B cell (primary cell): ENCODE data around the gene HDAC10. TPM values are rescaled to one million over a fixed set of nuclear protein-coding genes. Genes with fewer than 3 reads are reported as not detected.

Experiments used
- ATAC-seq: fragments of 200-7000 bp; cut with Tn5 transposase; one replicate; pipeline ENCODE4 v1.10.0; 2021; ENCODE audit warnings: low read depth, mild to moderate bottlenecking, moderate number of reproducible peaks, moderate library complexity
- CTCF ChIA-PET: fragments of 350-600 bp; sonication (Branson Sonifier 250); formaldehyde crosslinking; loops from one replicate; lab custom pipeline; 2021; ENCODE audit warnings: antibody characterized with exemption, inconsistent platforms; lab: Charles Lee
- POLR2A ChIA-PET: fragments of 350-600 bp; sonication (Branson Sonifier 250); formaldehyde crosslinking; loops from one replicate; lab custom pipeline; 2021; ENCODE audit warnings: antibody characterized with exemption; lab: Charles Lee
- DNase-seq: peaks from one replicate; pipeline ENCODE4 v3.0.0; 2013
- H2AFZ ChIP-seq: 2 replicates; pipeline ENCODE4 v1.6.1; 2012; ENCODE audit warnings: mild to moderate bottlenecking, low read depth, low read length; ENCODE audit not compliant: insufficient read depth, poor library complexity, severe bottlenecking
- H3K27ac ChIP-seq, 2 donors: 1 replicate in 1 of 2; 2 replicates in 1 of 2; pipeline ENCODE4 v1.5.1; 2012 to 2013; ENCODE audit warnings: low read length in 2 of 2, mild to moderate bottlenecking in 2 of 2, moderate library complexity in 1 of 2
- H3K27me3 ChIP-seq, 4 experiments: fragments of 200-600 bp in 1 of 4; sonication (generic) in 1 of 4; replicated peaks in 1 of 4; 1 replicate in 2 of 4; 2 replicates in 2 of 4; pipeline versions ENCODE4 v1.6.1 to v1.7.0; 2013 to 2016; ENCODE audit warnings: low read length in 3 of 4, mild to moderate bottlenecking in 2 of 4, mixed read lengths in 1 of 4, moderate library complexity in 1 of 4; ENCODE audit not compliant: insufficient read depth in 4 of 4, control insufficient read depth in 3 of 4; ENCODE audit errors: control extremely low read depth in 1 of 4
- H3K36me3 ChIP-seq, 2 experiments: replicated peaks in 1 of 2; 1 replicate in 1 of 2; 2 replicates in 1 of 2; pipeline versions ENCODE4 v1.6.1 to v1.7.1; 2013; ENCODE audit warnings: low read length in 1 of 2; ENCODE audit not compliant: insufficient read depth in 2 of 2, control insufficient read depth in 1 of 2; ENCODE audit errors: control extremely low read depth in 1 of 2, extremely low read depth in 1 of 2
- H3K4me1 ChIP-seq, 2 donors: fragments of 200-600 bp in 1 of 2; sonication (generic) in 1 of 2; 1 replicate in 1 of 2; 2 replicates in 1 of 2; pipeline versions ENCODE4 v1.5.1 to v1.6.1; 2013 to 2017; ENCODE audit warnings: low read length in 2 of 2; ENCODE audit not compliant: control insufficient read depth in 2 of 2, insufficient read depth in 2 of 2
- H3K4me2 ChIP-seq: replicated peaks from 2 replicates; pipeline ENCODE3; 2012; ENCODE audit warnings: mild to moderate bottlenecking, low read depth, low read length; ENCODE audit not compliant: poor library complexity, severe bottlenecking
- H3K4me3 ChIP-seq, 5 experiments: fragments of 200-600 bp in 1 of 5; sonication (generic) in 1 of 5; 1 replicate in 3 of 5; 2 replicates in 2 of 5; pipeline versions ENCODE4 v1.5.1 to v1.7.0; 2011 to 2016; ENCODE audit warnings: low read length in 4 of 5, mild to moderate bottlenecking in 4 of 5, low read depth in 2 of 5, control low read depth in 1 of 5, moderate library complexity in 1 of 5; ENCODE audit not compliant: insufficient read depth in 1 of 5; ENCODE audit errors: control extremely low read depth in 1 of 5, extremely low read depth in 1 of 5
- H3K79me2 ChIP-seq: fragments of 200-600 bp; sonication (generic); one replicate; pipeline ENCODE4 v1.6.0; 2016; ENCODE audit warnings: low read length; ENCODE audit not compliant: control insufficient read depth, insufficient read depth
- H3K9ac ChIP-seq: fragments of 200-600 bp; sonication (generic); 2 replicates; pipeline ENCODE4 v1.6.1; 2017; ENCODE audit warnings: mild to moderate bottlenecking, low read length, moderate library complexity
- H3K9me3 ChIP-seq, 3 donors: one replicate each; pipeline versions ENCODE4 v1.6.1 to v1.7.1; 2013; ENCODE audit warnings: low read length in 2 of 3; ENCODE audit not compliant: control insufficient read depth in 2 of 3, insufficient read depth in 1 of 3; ENCODE audit errors: control extremely low read depth in 1 of 3
- H4K20me1 ChIP-seq: 2 replicates; pipeline ENCODE4 v1.6.0; 2012; ENCODE audit warnings: mild to moderate bottlenecking, low read length; ENCODE audit not compliant: insufficient read depth, control insufficient read depth, poor library complexity, severe bottlenecking
- H3K27ac Mint-ChIP-seq: one replicate; pipeline ENCODE4 v1.8.0; 2021; ENCODE audit warnings: mixed read lengths
- H3K27me3 Mint-ChIP-seq: one replicate; pipeline ENCODE4 v1.8.0; 2021; ENCODE audit warnings: mixed read lengths
- H3K4me1 Mint-ChIP-seq: one replicate; pipeline ENCODE4 v1.8.0; 2021; ENCODE audit warnings: mixed read lengths
- H3K4me3 Mint-ChIP-seq: one replicate; pipeline ENCODE4 v1.8.0; 2021; ENCODE audit warnings: mixed read lengths
- H3K9me3 Mint-ChIP-seq: one replicate; pipeline ENCODE4 v1.8.0; 2022; ENCODE audit warnings: mixed read lengths; ENCODE audit not compliant: insufficient read depth
- CTCF ChIP-seq: fragments of 200-600 bp; IDR thresholded peaks from one replicate; pipeline ENCODE4 v1.8.0; 2022; ENCODE audit warnings: antibody characterized with exemption, mild to moderate bottlenecking
- EZH2 ChIP-seq: IDR thresholded peaks from 2 replicates; pipeline ENCODE4 v1.6.1; 2012; ENCODE audit warnings: borderline replicate concordance, low read depth, mild to moderate bottlenecking, moderate library complexity, low read length; ENCODE audit not compliant: insufficient read depth, poor library complexity, severe bottlenecking
- WGBS: methylation state at CpG from one replicate; pipeline ENCODE4 v1.1.5; 2013; ENCODE audit warnings: missing lambda C conversion rate; ENCODE audit not compliant: insufficient coverage; 5-methylcytosine and 5-hydroxymethylcytosine counted together
- intact Hi-C: fragments of 100-400 bp; cut with micrococcal nuclease; formaldehyde crosslinking; loops from one replicate; pipeline ENCODE4 v1.10.0; 2022
- polyA plus RNA-seq: library from polyadenylated mRNA; depleted of rRNA; stranded (reverse); fragments of >200 nt; gene quantifications from 2 replicates; pipeline ENCODE4 v1.2.3, GENCODE V29; 2012
- total RNA-seq, 2 donors: library from RNA; stranded (reverse); fragments of 120-200 nt in 1 of 2; gene quantifications; 1 replicate in 1 of 2; 2 replicates in 1 of 2; pipeline versions ENCODE4 v1.2.3 to v1.2.4, GENCODE V29; 2013 to 2022

Gene HDAC10
- total and polyA plus RNA-seq, 2 donors (not counting 1 experiment from before 2014, with no cell fraction given) = 136 to 187 TPM

- intact Hi-C loops = no loop called here
- H3K4me3 Mint-ChIP-seq = peak overlapping the region; percentile 37
- no peak overlapping the region for H2AFZ ChIP-seq
- ATAC-seq (no peak), DNase-seq (no peak)
- H3K27me3 ChIP-seq = peaks cover 0 to 30% (median 8%) of the 10 kb centered on the region in 4 experiments
- no peaks in the 10 kb centered on the region for H3K9me3 ChIP-seq
- H4K20me1 ChIP-seq = no peaks in the 10 kb centered on the region
- no peaks in the 10 kb centered on the region for H3K79me2 ChIP-seq
- CTCF ChIA-PET = no interaction called here
- TF ChIP-seq EZH2 = no peak
- no peak for TF ChIP-seq CTCF
- H3K27ac Mint-ChIP-seq = no peak overlapping the region
- POLR2A ChIA-PET = no interaction called here
- WGBS = 96% methylated on average over 18 of the region's 24 CpGs
- H3K9me3 Mint-ChIP-seq = no peaks in the 10 kb centered on the region
- peaks cover 10% of the 10 kb centered on the region for H3K27me3 Mint-ChIP-seq
- H3K9ac ChIP-seq = no peak overlapping the region
- H3K36me3 ChIP-seq = no peaks in the 10 kb centered on the region
- H3K4me1 Mint-ChIP-seq = peaks cover 13% of the 10 kb centered on the region
- H3K4me3 ChIP-seq = no peak overlapping the region
- no peak overlapping the region for H3K4me2 ChIP-seq
- H3K4me1 ChIP-seq = peaks cover 17 to 21% of the 10 kb centered on the region in 2 donors
- H3K27ac ChIP-seq = no peak overlapping the region
Measured at GRCh38 chr22:50258361-50259292, 7.6 kb upstream of the HDAC10 start.
